Breast epithelium (tissue), 4 donors: ENCODE data around the gene SECTM1. TPM values are rescaled to one million over a fixed set of nuclear protein-coding genes. Genes with fewer than 3 reads are reported as not detected.

ENCODE experiments used
- DNase-seq, 2 donors: peaks; one replicate each; pipeline ENCODE4 v3.0.0-alpha.2; 2019; ENCODE audit warnings: low spot score in 2 of 2
- H3K27ac ChIP-seq, 2 donors: fragments of 200-600 bp; sonication (generic) in 1 of 2; one replicate each; pipeline ENCODE4 v1.5.1; 2016 to 2019; ENCODE audit warnings: mild to moderate bottlenecking in 1 of 2
- H3K27me3 ChIP-seq, 2 donors: fragments of 200-600 bp; sonication (generic) in 1 of 2; one replicate each; pipeline versions ENCODE4 v1.5.1 to v1.6.0; 2017 to 2019; ENCODE audit warnings: control low read depth in 1 of 2, mild to moderate bottlenecking in 1 of 2
- H3K36me3 ChIP-seq: fragments of 200-600 bp; one replicate; pipeline ENCODE4 v1.5.1; 2019
- H3K4me1 ChIP-seq, 2 donors: fragments of 200-600 bp; sonication (generic); one replicate each; pipeline ENCODE4 v1.5.1; 2016 to 2019; ENCODE audit warnings: control low read depth in 1 of 2
- H3K4me3 ChIP-seq, 3 donors: fragments of 200-600 bp; sonication (generic); 1 replicate in 2 of 3; 2 replicates in 1 of 3; pipeline ENCODE4 v1.5.1; 2016 to 2019; ENCODE audit warnings: mild to moderate bottlenecking in 3 of 3, moderate library complexity in 2 of 3
- H3K9me3 ChIP-seq, 2 donors: fragments of 200-600 bp; sonication (generic) in 1 of 2; one replicate each; pipeline ENCODE4 v1.5.1; 2016 to 2019; ENCODE audit warnings: control low read depth in 1 of 2
- CTCF ChIP-seq, 3 donors: fragments of 450-650 bp; IDR thresholded peaks; one replicate each; pipeline ENCODE4 v1.5.1; 2016 to 2017; ENCODE audit warnings: antibody characterized with exemption in 3 of 3, mild to moderate bottlenecking in 3 of 3, moderate library complexity in 3 of 3
- POLR2A ChIP-seq: fragments of 450-650 bp; IDR thresholded peaks from one replicate; pipeline ENCODE4 v1.6.1; 2016; ENCODE audit warnings: antibody characterized with exemption, mild to moderate bottlenecking, moderate library complexity
- POLR2AphosphoS5 ChIP-seq, 3 donors: sonication (generic); formaldehyde crosslinking; IDR thresholded peaks; one replicate each; pipeline ENCODE4 v1.6.1; 2017; ENCODE audit warnings: antibody characterized with exemption in 3 of 3
- intact Hi-C: fragments of 100-400 bp; cut with DNase I; formaldehyde crosslinking; loops from one replicate; pipeline ENCODE4 v1.15.1; 2023; ENCODE audit warnings: low total_unique reads
- total RNA-seq, 3 donors: library from RNA; depleted of rRNA; stranded (reverse); fragments of >200 nt; gene quantifications; one replicate each; pipeline ENCODE4 v1.1.0, GENCODE V29; 2016

Gene SECTM1
- total RNA-seq, 3 donors from 2014 or later, result 11.5 to 23.9 (median 16.2) TPM

GRCh38 chr17:82353484-82353883, 19.9 kb upstream of the SECTM1 start:
- Histone ChIP-seq H3K4me3 (no peak overlapping the region), H3K9me3 (no peaks in the 10 kb centered on the region), H3K27ac (no peak overlapping the region), H3K27me3 (no peaks in the 10 kb centered on the region), H3K4me1 (peaks cover 0 to 11% of the 10 kb centered on the region in 2 donors), H3K36me3 (no peaks in the 10 kb centered on the region)
- no peak for DNase-seq
- intact Hi-C loops, result loop anchor here (10.0 kb wide), 1 partner anchor 61 kb away; the partner anchor contains the start of genes HEXD and OGFOD3
- TF ChIP-seq POLR2AphosphoS5 (IDR thresholded peaks at IDR 0.05) (no peak), POLR2A (no peak), CTCF (IDR thresholded peaks at IDR 0.05) (no peak)

- Histone ChIP-seq H3K4me3 (peak overlapping the region in 1 of 3 donors; percentile 32), H3K36me3 (no peaks in the 10 kb centered on the region), H3K4me1 (peaks cover 0 to 11% of the 10 kb centered on the region in 2 donors), H3K27me3 (no peaks in the 10 kb centered on the region), H3K9me3 (no peaks in the 10 kb centered on the region), H3K27ac (no peak overlapping the region)
- peak in 2 of 3 donors; percentile 20 to 52 for TF ChIP-seq POLR2AphosphoS5 (IDR thresholded peaks at IDR 0.05)
- no peak for TF ChIP-seq POLR2A
- peak; percentile 92 to 97 (median 95) for TF ChIP-seq CTCF (IDR thresholded peaks at IDR 0.05)
- DNase-seq, result peak; percentile 73 to 82
- intact Hi-C loops, result loop anchor here (10.0 kb wide), 1 partner anchor 63 kb away; the partner anchor contains the start of genes HEXD and OGFOD3
Observed at GRCh38 chr17:82351713-82352488, 18.3 kb upstream of the SECTM1 start.

GRCh38 chr17:82351254-82351712, 17.7 kb upstream of the SECTM1 start:
- peaks cover 0 to 7% of the 10 kb centered on the region in 2 donors for H3K4me1 ChIP-seq
- no peak for TF ChIP-seq POLR2AphosphoS5 (IDR thresholded peaks at IDR 0.05)
- no peak for TF ChIP-seq POLR2A
- TF ChIP-seq CTCF (IDR thresholded peaks at IDR 0.05), result no peak

GRCh38 chr17:82350182-82351030, 16.8 kb upstream of the SECTM1 start:
- Histone ChIP-seq H3K27me3 (no peaks in the 10 kb centered on the region), H3K4me1 (peaks cover 0 to 4% of the 10 kb centered on the region in 2 donors), H3K27ac (peak overlapping the region in 1 of 2 donors; percentile 33), H3K36me3 (no peaks in the 10 kb centered on the region), H3K4me3 (no peak overlapping the region), H3K9me3 (no peaks in the 10 kb centered on the region)
- TF ChIP-seq POLR2AphosphoS5 (IDR thresholded peaks at IDR 0.05) (no peak), POLR2A (no peak), CTCF (IDR thresholded peaks at IDR 0.05) (no peak)
- intact Hi-C loops, result loop anchor here (10.0 kb wide), 1 partner anchor 64 kb away; the partner anchor contains the start of genes HEXD and OGFOD3
- no peak for DNase-seq

More at GRCh38 chr17:82351254-82351712, 17.7 kb upstream of the SECTM1 start:
- no peak for DNase-seq
- Histone ChIP-seq H3K27me3 (no peaks in the 10 kb centered on the region), H3K36me3 (no peaks in the 10 kb centered on the region), H3K4me3 (no peak overlapping the region), H3K9me3 (no peaks in the 10 kb centered on the region), H3K27ac (peak overlapping the region in 1 of 2 donors; percentile 33)
- intact Hi-C loops, result loop anchor here (10.0 kb wide), 1 partner anchor 64 kb away; the partner anchor contains the start of genes HEXD and OGFOD3
